HEK293 (cell line): ENCODE results near the gene MMADHC.

Experiments used
- IKZF3 ChIP-seq: fragments of 450-650 bp; IDR thresholded peaks from 2 replicates; pipeline ENCODE4 v1.5.0; 2018; ENCODE audit warnings: missing biosample characterization, mild to moderate bottlenecking, missing genetic modification characterization, moderate library complexity
- TCF7L2 ChIP-seq: IDR thresholded peaks from 2 replicates; pipeline ENCODE4 v1.6.1; 2011; ENCODE audit warnings: low read depth, mild to moderate bottlenecking, inconsistent platforms, low read length, moderate library complexity, borderline replicate concordance
- YY1 ChIP-seq: fragments of 450-650 bp; formaldehyde crosslinking; IDR thresholded peaks from 2 replicates; pipeline ENCODE4 v1.5.1; 2018; ENCODE audit warnings: missing biosample characterization, missing genetic modification characterization
- ZNF112 ChIP-seq: fragments of 450-650 bp; formaldehyde crosslinking; IDR thresholded peaks from 2 replicates; pipeline ENCODE4 v1.5.0; 2017; ENCODE audit warnings: missing biosample characterization, missing genetic modification characterization
- ZNF133 ChIP-seq: fragments of 450-650 bp; formaldehyde crosslinking; IDR thresholded peaks from 2 replicates; pipeline ENCODE4 v1.5.1; 2016; ENCODE audit warnings: missing biosample characterization, missing genetic modification characterization
- ZNF24 ChIP-seq: fragments of 450-650 bp; formaldehyde crosslinking; IDR thresholded peaks from 2 replicates; pipeline ENCODE4 v1.5.1; 2016; ENCODE audit warnings: missing biosample characterization, missing genetic modification characterization
- ZNF510 ChIP-seq: fragments of 450-650 bp; formaldehyde crosslinking; IDR thresholded peaks from 2 replicates; pipeline ENCODE4 v1.5.1; 2018; ENCODE audit warnings: mild to moderate bottlenecking, missing genetic modification characterization, missing biosample characterization; ENCODE audit not compliant: insufficient replicate concordance
- ZXDB ChIP-seq: fragments of 450-650 bp; formaldehyde crosslinking; IDR thresholded peaks from 2 replicates; pipeline ENCODE4 v1.5.1; 2016; ENCODE audit warnings: missing biosample characterization, missing genetic modification characterization
- TF ChIP-seq, protein P1 (sequence below): fragments of 450-650 bp; formaldehyde crosslinking; IDR thresholded peaks from 2 replicates; pipeline ENCODE4 v1.5.1; 2016; ENCODE audit warnings: missing biosample characterization, missing genetic modification characterization
- TF ChIP-seq, protein P2 (sequence below): fragments of 450-650 bp; formaldehyde crosslinking; IDR thresholded peaks from 2 replicates; pipeline ENCODE4 v1.5.1; 2016; ENCODE audit warnings: missing biosample characterization, missing genetic modification characterization
- TF ChIP-seq, protein P3 (sequence below): fragments of 450-650 bp; formaldehyde crosslinking; IDR thresholded peaks from 2 replicates; pipeline ENCODE4 v1.5.1; 2016; ENCODE audit warnings: missing biosample characterization, missing genetic modification characterization
- TF ChIP-seq, protein P4 (sequence below): fragments of 450-650 bp; formaldehyde crosslinking; IDR thresholded peaks from 2 replicates; pipeline ENCODE4 v1.5.1; 2016; ENCODE audit warnings: missing biosample characterization, missing genetic modification characterization, low read depth
- TF ChIP-seq, protein P5 (sequence below): fragments of 450-650 bp; formaldehyde crosslinking; IDR thresholded peaks from 2 replicates; pipeline ENCODE4 v1.5.1; 2016; ENCODE audit warnings: missing biosample characterization, missing genetic modification characterization

DNA sequence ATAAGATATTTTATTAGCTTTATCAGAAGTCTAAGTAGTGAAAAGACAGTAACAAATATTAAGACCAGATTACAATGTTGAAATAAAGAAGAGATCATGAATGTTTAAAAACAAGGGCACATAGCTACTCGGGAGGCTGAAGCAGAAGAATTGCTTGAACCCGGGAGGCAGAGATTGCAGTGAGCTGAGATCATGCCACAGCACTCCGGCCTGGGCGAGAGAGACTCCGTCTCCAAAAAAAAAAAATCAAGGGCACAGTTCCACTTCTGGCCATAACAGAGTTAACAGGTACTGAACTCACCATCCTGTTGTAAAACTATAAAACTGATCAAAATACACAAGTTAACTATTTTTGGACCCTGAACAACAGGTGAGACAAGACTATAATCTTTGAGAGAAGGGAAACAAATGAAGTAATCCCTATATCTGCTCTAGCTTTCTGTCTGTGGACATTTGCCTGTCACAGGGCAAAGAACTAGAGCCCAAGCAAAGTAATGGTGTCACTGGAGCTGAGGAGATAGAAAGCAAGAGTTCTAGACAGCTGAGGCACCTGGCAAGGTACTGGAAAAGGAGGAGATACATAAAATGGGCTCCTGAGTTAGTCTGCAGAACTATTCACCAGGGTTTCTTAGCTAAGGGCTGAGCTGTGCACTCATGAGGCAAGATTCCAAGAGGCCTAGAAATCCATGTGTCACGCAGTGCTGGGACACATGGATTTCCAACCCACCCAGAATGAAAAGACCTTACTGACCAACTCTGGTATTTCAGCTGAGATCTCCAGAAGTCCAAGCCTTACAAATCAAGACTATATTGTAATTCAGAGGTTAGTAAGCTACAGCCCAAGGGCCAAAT lies 15.2 kb downstream of the MMADHC start:
- TF ChIP-seq, protein P1, sequence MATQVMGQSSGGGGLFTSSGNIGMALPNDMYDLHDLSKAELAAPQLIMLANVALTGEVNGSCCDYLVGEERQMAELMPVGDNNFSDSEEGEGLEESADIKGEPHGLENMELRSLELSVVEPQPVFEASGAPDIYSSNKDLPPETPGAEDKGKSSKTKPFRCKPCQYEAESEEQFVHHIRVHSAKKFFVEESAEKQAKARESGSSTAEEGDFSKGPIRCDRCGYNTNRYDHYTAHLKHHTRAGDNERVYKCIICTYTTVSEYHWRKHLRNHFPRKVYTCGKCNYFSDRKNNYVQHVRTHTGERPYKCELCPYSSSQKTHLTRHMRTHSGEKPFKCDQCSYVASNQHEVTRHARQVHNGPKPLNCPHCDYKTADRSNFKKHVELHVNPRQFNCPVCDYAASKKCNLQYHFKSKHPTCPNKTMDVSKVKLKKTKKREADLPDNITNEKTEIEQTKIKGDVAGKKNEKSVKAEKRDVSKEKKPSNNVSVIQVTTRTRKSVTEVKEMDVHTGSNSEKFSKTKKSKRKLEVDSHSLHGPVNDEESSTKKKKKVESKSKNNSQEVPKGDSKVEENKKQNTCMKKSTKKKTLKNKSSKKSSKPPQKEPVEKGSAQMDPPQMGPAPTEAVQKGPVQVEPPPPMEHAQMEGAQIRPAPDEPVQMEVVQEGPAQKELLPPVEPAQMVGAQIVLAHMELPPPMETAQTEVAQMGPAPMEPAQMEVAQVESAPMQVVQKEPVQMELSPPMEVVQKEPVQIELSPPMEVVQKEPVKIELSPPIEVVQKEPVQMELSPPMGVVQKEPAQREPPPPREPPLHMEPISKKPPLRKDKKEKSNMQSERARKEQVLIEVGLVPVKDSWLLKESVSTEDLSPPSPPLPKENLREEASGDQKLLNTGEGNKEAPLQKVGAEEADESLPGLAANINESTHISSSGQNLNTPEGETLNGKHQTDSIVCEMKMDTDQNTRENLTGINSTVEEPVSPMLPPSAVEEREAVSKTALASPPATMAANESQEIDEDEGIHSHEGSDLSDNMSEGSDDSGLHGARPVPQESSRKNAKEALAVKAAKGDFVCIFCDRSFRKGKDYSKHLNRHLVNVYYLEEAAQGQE (tag by site-specific recombination), result no peak
- TF ChIP-seq, protein P2, sequence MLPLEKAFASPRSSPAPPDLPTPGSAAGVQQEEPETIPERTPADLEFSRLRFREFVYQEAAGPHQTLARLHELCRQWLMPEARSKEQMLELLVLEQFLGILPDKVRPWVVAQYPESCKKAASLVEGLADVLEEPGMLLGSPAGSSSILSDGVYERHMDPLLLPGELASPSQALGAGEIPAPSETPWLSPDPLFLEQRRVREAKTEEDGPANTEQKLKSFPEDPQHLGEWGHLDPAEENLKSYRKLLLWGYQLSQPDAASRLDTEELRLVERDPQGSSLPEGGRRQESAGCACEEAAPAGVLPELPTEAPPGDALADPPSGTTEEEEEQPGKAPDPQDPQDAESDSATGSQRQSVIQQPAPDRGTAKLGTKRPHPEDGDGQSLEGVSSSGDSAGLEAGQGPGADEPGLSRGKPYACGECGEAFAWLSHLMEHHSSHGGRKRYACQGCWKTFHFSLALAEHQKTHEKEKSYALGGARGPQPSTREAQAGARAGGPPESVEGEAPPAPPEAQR, result no peak
- TF ChIP-seq, protein P3, sequence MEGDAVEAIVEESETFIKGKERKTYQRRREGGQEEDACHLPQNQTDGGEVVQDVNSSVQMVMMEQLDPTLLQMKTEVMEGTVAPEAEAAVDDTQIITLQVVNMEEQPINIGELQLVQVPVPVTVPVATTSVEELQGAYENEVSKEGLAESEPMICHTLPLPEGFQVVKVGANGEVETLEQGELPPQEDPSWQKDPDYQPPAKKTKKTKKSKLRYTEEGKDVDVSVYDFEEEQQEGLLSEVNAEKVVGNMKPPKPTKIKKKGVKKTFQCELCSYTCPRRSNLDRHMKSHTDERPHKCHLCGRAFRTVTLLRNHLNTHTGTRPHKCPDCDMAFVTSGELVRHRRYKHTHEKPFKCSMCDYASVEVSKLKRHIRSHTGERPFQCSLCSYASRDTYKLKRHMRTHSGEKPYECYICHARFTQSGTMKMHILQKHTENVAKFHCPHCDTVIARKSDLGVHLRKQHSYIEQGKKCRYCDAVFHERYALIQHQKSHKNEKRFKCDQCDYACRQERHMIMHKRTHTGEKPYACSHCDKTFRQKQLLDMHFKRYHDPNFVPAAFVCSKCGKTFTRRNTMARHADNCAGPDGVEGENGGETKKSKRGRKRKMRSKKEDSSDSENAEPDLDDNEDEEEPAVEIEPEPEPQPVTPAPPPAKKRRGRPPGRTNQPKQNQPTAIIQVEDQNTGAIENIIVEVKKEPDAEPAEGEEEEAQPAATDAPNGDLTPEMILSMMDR (tag by site-specific recombination), result no peak
- TF ChIP-seq ZNF133 (no peak), ZNF112 (tag by site-specific recombination) (no peak), IKZF3 (tag by site-specific recombination) (no peak), ZXDB (tag by site-specific recombination) (no peak), ZNF24 (no peak), ZNF510 (tag by site-specific recombination) (no peak), YY1 (tag by site-specific recombination) (no peak), TCF7L2 (no peak)
- TF ChIP-seq, protein P4, sequence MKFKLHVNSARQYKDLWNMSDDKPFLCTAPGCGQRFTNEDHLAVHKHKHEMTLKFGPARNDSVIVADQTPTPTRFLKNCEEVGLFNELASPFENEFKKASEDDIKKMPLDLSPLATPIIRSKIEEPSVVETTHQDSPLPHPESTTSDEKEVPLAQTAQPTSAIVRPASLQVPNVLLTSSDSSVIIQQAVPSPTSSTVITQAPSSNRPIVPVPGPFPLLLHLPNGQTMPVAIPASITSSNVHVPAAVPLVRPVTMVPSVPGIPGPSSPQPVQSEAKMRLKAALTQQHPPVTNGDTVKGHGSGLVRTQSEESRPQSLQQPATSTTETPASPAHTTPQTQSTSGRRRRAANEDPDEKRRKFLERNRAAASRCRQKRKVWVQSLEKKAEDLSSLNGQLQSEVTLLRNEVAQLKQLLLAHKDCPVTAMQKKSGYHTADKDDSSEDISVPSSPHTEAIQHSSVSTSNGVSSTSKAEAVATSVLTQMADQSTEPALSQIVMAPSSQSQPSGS (tag by site-specific recombination), result no peak
- TF ChIP-seq, protein P5, sequence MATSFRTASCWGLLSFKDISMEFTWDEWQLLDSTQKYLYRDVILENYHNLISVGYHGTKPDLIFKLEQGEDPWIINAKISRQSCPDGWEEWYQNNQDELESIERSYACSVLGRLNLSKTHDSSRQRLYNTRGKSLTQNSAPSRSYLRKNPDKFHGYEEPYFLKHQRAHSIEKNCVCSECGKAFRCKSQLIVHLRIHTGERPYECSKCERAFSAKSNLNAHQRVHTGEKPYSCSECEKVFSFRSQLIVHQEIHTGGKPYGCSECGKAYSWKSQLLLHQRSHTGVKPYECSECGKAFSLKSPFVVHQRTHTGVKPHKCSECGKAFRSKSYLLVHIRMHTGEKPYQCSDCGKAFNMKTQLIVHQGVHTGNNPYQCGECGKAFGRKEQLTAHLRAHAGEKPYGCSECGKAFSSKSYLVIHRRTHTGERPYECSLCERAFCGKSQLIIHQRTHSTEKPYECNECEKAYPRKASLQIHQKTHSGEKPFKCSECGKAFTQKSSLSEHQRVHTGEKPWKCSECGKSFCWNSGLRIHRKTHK (tag by site-specific recombination), result no peak
